Activated B cell treated with CpG ODN at 0.5 μM for 24 hours (primary cell): ENCODE results near the gene SERPIND1. TPM values are rescaled to one million over a fixed set of nuclear protein-coding genes. Genes with fewer than 3 reads are reported as not detected.

Source experiments
- ATAC-seq: fragments of 200-7000 bp; cut with Tn5 transposase; one replicate; pipeline ENCODE4 v1.10.0; 2021; ENCODE audit warnings: low read depth, mild to moderate bottlenecking, moderate library complexity
- CTCF ChIA-PET: fragments of 350-600 bp; sonication (Branson Sonifier 250); formaldehyde crosslinking; loops from one replicate; lab custom pipeline; 2021; ENCODE audit warnings: antibody characterized with exemption; lab: Charles Lee
- POLR2A ChIA-PET: fragments of 350-600 bp; sonication (Branson Sonifier 250); formaldehyde crosslinking; loops from one replicate; lab custom pipeline; 2021; ENCODE audit warnings: antibody characterized with exemption; lab: Charles Lee
- DNase-seq: peaks from one replicate; pipeline ENCODE4 v3.0.0; 2022
- H3K27ac Mint-ChIP-seq: one replicate; pipeline ENCODE4 v1.8.0; 2020; ENCODE audit warnings: mixed read lengths
- H3K27me3 Mint-ChIP-seq: one replicate; pipeline ENCODE4 v1.8.0; 2021; ENCODE audit warnings: mixed read lengths
- H3K36me3 Mint-ChIP-seq: one replicate; pipeline ENCODE4 v1.8.0; 2021; ENCODE audit warnings: low read depth, mixed read lengths
- H3K4me1 Mint-ChIP-seq: one replicate; pipeline ENCODE4 v1.8.0; 2021; ENCODE audit warnings: mixed read lengths
- H3K4me3 Mint-ChIP-seq: one replicate; pipeline ENCODE4 v1.8.0; 2020; ENCODE audit warnings: mild to moderate bottlenecking, mixed read lengths
- H3K9me3 Mint-ChIP-seq: one replicate; pipeline ENCODE4 v1.8.0; 2020; ENCODE audit warnings: mixed read lengths
- CTCF ChIP-seq: fragments of 200-600 bp; IDR thresholded peaks from one replicate; pipeline ENCODE4 v1.8.0; 2022; ENCODE audit warnings: antibody characterized with exemption, mild to moderate bottlenecking
- intact Hi-C: fragments of 100-400 bp; cut with micrococcal nuclease; formaldehyde crosslinking; loops from one replicate; pipeline ENCODE4 v1.15.1; 2024
- total RNA-seq: library from RNA; stranded (reverse); gene quantifications from 2 replicates; pipeline ENCODE4 v1.2.3, GENCODE V29; 2022

SERPIND1 gene
- total RNA-seq, 1 donor from 2014 or later = not detected

GRCh38 chr22:20787746-20788626 is 14.1 kb downstream of the SERPIND1 start:
- ATAC-seq = no peak
- POLR2A ChIA-PET = no interaction called here
- Mint-ChIP-seq H3K4me3 (no peak overlapping the region), H3K9me3 (no peaks in the 10 kb centered on the region), H3K27ac (no peak overlapping the region), H3K36me3 (peaks cover 65% of the 10 kb centered on the region), H3K4me1 (peaks cover 16% of the 10 kb centered on the region), H3K27me3 (no peaks in the 10 kb centered on the region)
- CTCF ChIA-PET = interaction anchor here (1.0 kb wide), 1 partner anchor 38 kb away, joined by 6 read pairs; no protein-coding TSS in a partner anchor
- DNase-seq = no peak
- no peak for TF ChIP-seq CTCF
- intact Hi-C loops = no loop called here

GRCh38 chr22:20788627-20789344 is 14.9 kb downstream of the SERPIND1 start:
- Mint-ChIP-seq H3K4me1 (peaks cover 9% of the 10 kb centered on the region), H3K27ac (no peak overlapping the region), H3K36me3 (peaks cover 72% of the 10 kb centered on the region), H3K27me3 (no peaks in the 10 kb centered on the region), H3K4me3 (no peak overlapping the region), H3K9me3 (no peaks in the 10 kb centered on the region)
- TF ChIP-seq CTCF = no peak
- ATAC-seq (no peak), DNase-seq (no peak)
- ChIA-PET POLR2A (no interaction called here), CTCF (no interaction called here)
- intact Hi-C loops = no loop called here

- peaks cover 84% of the 10 kb centered on the region for H3K36me3 Mint-ChIP-seq
- intact Hi-C loops = no loop called here
- no peaks in the 10 kb centered on the region for H3K9me3 Mint-ChIP-seq
- TF ChIP-seq CTCF = no peak
- H3K27me3 Mint-ChIP-seq = no peaks in the 10 kb centered on the region
- H3K27ac Mint-ChIP-seq = no peak overlapping the region
- H3K4me3 Mint-ChIP-seq = no peak overlapping the region
- ChIA-PET CTCF (no interaction called here), POLR2A (no interaction called here)
- ATAC-seq (no peak), DNase-seq (no peak)
- H3K4me1 Mint-ChIP-seq = no peaks in the 10 kb centered on the region
Measured at GRCh38 chr22:20792221-20792965, 18.5 kb downstream of the SERPIND1 start.

GRCh38 chr22:20792966-20793728 is 19.2 kb downstream of the SERPIND1 start:
- H3K9me3 Mint-ChIP-seq = no peaks in the 10 kb centered on the region
- H3K27me3 Mint-ChIP-seq = no peaks in the 10 kb centered on the region
- H3K4me1 Mint-ChIP-seq = peaks cover 1% of the 10 kb centered on the region
- ChIA-PET CTCF (interaction anchor here (1.0 kb wide), 3 partner anchors 9 to 144 kb away, joined by 4 to 5 read pairs (median 4); no protein-coding TSS in a partner anchor), POLR2A (no interaction called here)
- intact Hi-C loops = no loop called here
- no peak for ATAC-seq
- TF ChIP-seq CTCF = no peak
- no peak overlapping the region for H3K4me3 Mint-ChIP-seq
- H3K36me3 Mint-ChIP-seq = peaks cover 84% of the 10 kb centered on the region
- no peak for DNase-seq
- no peak overlapping the region for H3K27ac Mint-ChIP-seq
